HCT116 (cell line): ENCODE results near the gene SPTB. TPM values are rescaled to one million over a fixed set of nuclear protein-coding genes. Genes with fewer than 3 reads are reported as not detected.

Source experiments
- ATAC-seq: fragments of 200-7000 bp; cut with Tn5 transposase; 2 replicates; pipeline ENCODE4 v1.9.1; 2020; ENCODE audit warnings: mild to moderate bottlenecking, moderate library complexity
- BruUV-seq: library from RNA; stranded (reverse); fragments of 400-500 nt; replicated peaks from 2 replicates; lab custom pipeline; 2021; lab: Mats Ljungman, UMichigan
- CTCF ChIA-PET: fragments of 300-600 bp; sonication (Branson Sonifier 250); formaldehyde crosslinking; loops from one replicate; lab custom pipeline; 2021; ENCODE audit warnings: antibody characterized with exemption; lab: Charles Lee
- POLR2A ChIA-PET: fragments of 300-600, 350-600 bp; sonication (Branson Sonifier 250); formaldehyde crosslinking; loops from one replicate; lab custom pipeline; 2021; ENCODE audit warnings: antibody characterized with exemption; lab: Charles Lee
- RAD21 ChIA-PET, 2 experiments: fragments of 300-600 bp; sonication (Branson Sonifier 250); formaldehyde crosslinking; loops; one replicate each; lab custom pipeline; 2023; ENCODE audit warnings: low total read pairs in 2 of 2; ENCODE audit not compliant: uncharacterized antibody in 2 of 2, unreplicated experiment in 2 of 2, low non-redundant PET in 1 of 2; lab: Charles Lee
- DNase-seq: peaks from one replicate; pipeline ENCODE4 v3.0.0-alpha.2; 2010; ENCODE audit warnings: low read depth, low spot score
- H2AFZ ChIP-seq: fragments of 200-600 bp; shearing (Covaris generic), sonication (generic); 2 replicates; pipeline ENCODE4 v1.6.1; 2017; ENCODE audit warnings: low read depth, mixed run types, mixed read lengths, antibody characterized with exemption, low read length; ENCODE audit not compliant: poor library complexity, severe bottlenecking
- H3K27ac ChIP-seq: 2 replicates; pipeline ENCODE4 v1.5.1; 2012; ENCODE audit warnings: low read depth, low read length
- H3K27me3 ChIP-seq: fragments of 200-600 bp; sonication (generic); 2 replicates; pipeline ENCODE4 v1.6.1; 2016; ENCODE audit warnings: mixed run types, low read length, mixed read lengths; ENCODE audit not compliant: insufficient read depth
- H3K36me3 ChIP-seq, 2 experiments: fragments of 200-500 bp in 1 of 2; fragments of 200-600 bp in 1 of 2; sonication (Bioruptor generic) in 1 of 2; sonication (generic) in 1 of 2; 2 replicates each; pipeline versions ENCODE4 v1.5.1 to v1.6.1; 2014 to 2016; ENCODE audit warnings: low read length in 2 of 2, inconsistent platforms in 1 of 2, mixed read lengths in 1 of 2, mixed run types in 1 of 2; ENCODE audit not compliant: insufficient read depth in 2 of 2, control insufficient read depth in 1 of 2
- H3K4me1 ChIP-seq, 2 experiments: fragments of 200-600 bp in 1 of 2; sonication (generic) in 1 of 2; 2 replicates each; pipeline versions ENCODE4 v1.5.1 to v1.6.1; 2012 to 2017; ENCODE audit warnings: low read length in 2 of 2, inconsistent platforms in 1 of 2, mild to moderate bottlenecking in 1 of 2, mixed read lengths in 1 of 2, mixed run types in 1 of 2, moderate library complexity in 1 of 2; ENCODE audit not compliant: insufficient read depth in 2 of 2, control insufficient read depth in 1 of 2
- H3K4me2 ChIP-seq: fragments of 200-600 bp; sonication (generic); 2 replicates; pipeline ENCODE4 v1.6.1; 2017; ENCODE audit warnings: mixed run types, low read length, mixed read lengths
- H3K4me3 ChIP-seq, 2 experiments: fragments of 200-600 bp in 1 of 2; sonication (generic) in 1 of 2; replicated peaks in 1 of 2; 2 replicates each; pipeline ENCODE4 v1.5.1; 2011 to 2016; ENCODE audit warnings: low read length in 2 of 2, control low read depth in 1 of 2, low read depth in 1 of 2, mild to moderate bottlenecking in 1 of 2, mixed read lengths in 1 of 2, mixed run types in 1 of 2
- H3K79me2 ChIP-seq: fragments of 200-600 bp; sonication (generic); 2 replicates; pipeline ENCODE4 v1.6.1; 2017; ENCODE audit warnings: mild to moderate bottlenecking, mixed run types, low read length, moderate library complexity, mixed read lengths; ENCODE audit not compliant: insufficient read depth
- H3K9ac ChIP-seq: fragments of 200-600 bp; sonication (generic); 2 replicates; pipeline ENCODE4 v1.6.1; 2016; ENCODE audit warnings: low read length, mixed read lengths
- H3K9me2 ChIP-seq: fragments of 200-600 bp; sonication (generic), shearing (Covaris generic); 2 replicates; pipeline ENCODE4 v1.6.1; 2017; ENCODE audit warnings: mixed run types, mild to moderate bottlenecking, moderate library complexity; ENCODE audit not compliant: insufficient read depth
- H3K9me3 ChIP-seq, 2 experiments: fragments of 200-500 bp in 1 of 2; fragments of 200-600 bp in 1 of 2; sonication (Bioruptor generic) in 1 of 2; sonication (generic) in 1 of 2; 2 replicates each; pipeline ENCODE4 v1.6.1; 2014 to 2017; ENCODE audit warnings: low read length in 2 of 2, mixed read lengths in 2 of 2, inconsistent platforms in 1 of 2, low read depth in 1 of 2, mild to moderate bottlenecking in 1 of 2, mixed run types in 1 of 2, moderate library complexity in 1 of 2; ENCODE audit not compliant: control insufficient read depth in 1 of 2, insufficient read depth in 1 of 2
- H4K20me1 ChIP-seq: fragments of 200-600 bp; sonication (generic), shearing (Covaris generic); 2 replicates; pipeline ENCODE4 v1.6.1; 2017; ENCODE audit warnings: mixed run types, mild to moderate bottlenecking, moderate library complexity; ENCODE audit not compliant: insufficient read depth
- CBX3 ChIP-seq: IDR thresholded peaks from 2 replicates; pipeline ENCODE4 v1.6.1; 2012; ENCODE audit warnings: low read depth
- CTCF ChIP-seq, 3 experiments: fragments of 200-600 bp in 1 of 3; sonication (generic) in 1 of 3; IDR thresholded peaks in 2 of 3; conservative IDR thresholded peaks in 1 of 3; 2 replicates each; pipeline ENCODE4 v1.5.1; 2012 to 2017; ENCODE audit warnings: low read depth in 2 of 3, low read length in 2 of 3, antibody characterized with exemption in 1 of 3, borderline replicate concordance in 1 of 3, control low read depth in 1 of 3, mild to moderate bottlenecking in 1 of 3, mixed read lengths in 1 of 3, mixed run types in 1 of 3, moderate library complexity in 1 of 3; ENCODE audit not compliant: insufficient read depth in 1 of 3
- POLR2AphosphoS5 ChIP-seq: IDR thresholded peaks from 2 replicates; pipeline ENCODE4 v1.6.1; 2011; ENCODE audit warnings: mild to moderate bottlenecking, low read depth, low read length, moderate library complexity
- RAD21 ChIP-seq: IDR thresholded peaks from 2 replicates; pipeline ENCODE4 v1.6.1; 2012; ENCODE audit warnings: low read depth, mild to moderate bottlenecking
- SRF ChIP-seq: IDR thresholded peaks from 2 replicates; pipeline ENCODE4 v1.6.1; 2012; ENCODE audit warnings: low read depth
- TCF7L2 ChIP-seq: IDR thresholded peaks from 2 replicates; pipeline ENCODE4 v1.7.0; 2011; ENCODE audit warnings: borderline replicate concordance, inconsistent platforms; ENCODE audit not compliant: insufficient read depth, insufficient read length; ENCODE audit errors: extremely low read depth
- ZFX ChIP-seq: fragments of 450-650 bp; IDR thresholded peaks from 2 replicates; pipeline ENCODE4 v1.6.1; 2017
- intact Hi-C: fragments of 100-400 bp; cut with micrococcal nuclease; formaldehyde crosslinking; loops from 2 replicates; pipeline ENCODE4 v1.10.0; 2022
- total RNA-seq: library from RNA; stranded (reverse); gene quantifications from one replicate; pipeline ENCODE4 v1.2.1, GENCODE V29; 2021; ENCODE audit not compliant: unreplicated experiment

SPTB gene
- total RNA-seq, 1 experiment from 2014 or later = 4.2 TPM

- Histone ChIP-seq H3K4me1 (peaks cover 53 to 80% of the 10 kb centered on the region in 2 experiments), H2AFZ (no peak overlapping the region), H3K4me3 (peak overlapping the region in 1 of 2 experiments; percentile 28; a peak in 2 of 4 replicates), H3K27ac (no peak overlapping the region), H3K9me2 (no peaks in the 10 kb centered on the region), H3K36me3 (no peaks in the 10 kb centered on the region), H4K20me1 (no peaks in the 10 kb centered on the region), H3K27me3 (no peaks in the 10 kb centered on the region), H3K79me2 (no peaks in the 10 kb centered on the region), H3K9me3 (no peaks in the 10 kb centered on the region), H3K9ac (peak overlapping the region; percentile 9; the same call in 1 of the 2 replicates), H3K4me2 (peak overlapping the region; percentile 67)
- intact Hi-C loops = loop anchor here (5.0 kb wide), 2 partner anchors 130 to 420 kb away; no protein-coding TSS in a partner anchor
- RAD21 ChIA-PET = interaction anchor here in 1 of 2 experiments (1.1 kb wide), 1 partner anchor 92 kb away, joined by 3 read pairs; no protein-coding TSS in a partner anchor
- TF ChIP-seq TCF7L2 (peak; percentile 16), RAD21 (no peak)
- POLR2A ChIA-PET = no interaction called here
- DNase-seq = peak; percentile 51
- BruUV-seq = no TSS peak
- peak; percentile 30 for ATAC-seq
- CTCF ChIA-PET = interaction anchor here (0.7 to 2.3 kb wide), 14 partner anchors 10 to 149 kb away, joined by 3 to 13 read pairs (median 3); no protein-coding TSS in a partner anchor
Observed at GRCh38 chr14:64762044-64763034, 117.4 kb downstream of the SPTB start.

GRCh38 chr14:64761441-64762043 is 118.2 kb downstream of the SPTB start:
- POLR2A ChIA-PET = no interaction called here

More at GRCh38 chr14:64761441-64762043, 118.2 kb downstream of the SPTB start:
- H3K4me3 ChIP-seq = peak overlapping the region in 1 of 2 experiments; percentile 28; a peak in 2 of 4 replicates
- no TSS peak for BruUV-seq
- H4K20me1 ChIP-seq = no peaks in the 10 kb centered on the region
- peak overlapping the region; percentile 67 for H3K4me2 ChIP-seq
- H2AFZ ChIP-seq = no peak overlapping the region
- no peak for ATAC-seq
- peaks cover 52 to 74% of the 10 kb centered on the region in 2 experiments for H3K4me1 ChIP-seq
- intact Hi-C loops = loop anchor here (2.0 to 5.0 kb wide), 3 partner anchors 91 to 419 kb away; no protein-coding TSS in a partner anchor
- H3K27ac ChIP-seq = no peak overlapping the region
- no peaks in the 10 kb centered on the region for H3K79me2 ChIP-seq
- H3K36me3 ChIP-seq = no peaks in the 10 kb centered on the region
- H3K9me3 ChIP-seq = no peaks in the 10 kb centered on the region
- peak overlapping the region; percentile 9; the same call in 1 of the 2 replicates for H3K9ac ChIP-seq
- TF ChIP-seq POLR2AphosphoS5 (no peak), ZFX (no peak), CTCF (IDR thresholded peaks at IDR 0.05 in 2 of 3, conservative IDR thresholded peaks at IDR 0.05 in 1 of 3; ENCODE audit: borderline replicate concordance in 1 of 3, insufficient read depth in 1 of 3, low read depth in 2 of 3, low read length in 2 of 3) (peak; percentile 22 to 38 (median 25); a peak in 3 of 6 replicates), SRF (no peak), CBX3 (peak; percentile 3; the same call in 1 of the 2 replicates), RAD21 (peak; percentile 39; the same call in 1 of the 2 replicates)
- TF ChIP-seq, all 23 proteins: peak for 3
- no peak for DNase-seq
- RAD21 ChIA-PET = interaction anchor here in 1 of 2 experiments (1.1 kb wide), 1 partner anchor 91 kb away, joined by 3 read pairs; no protein-coding TSS in a partner anchor
- H3K9me2 ChIP-seq = no peaks in the 10 kb centered on the region
- H3K27me3 ChIP-seq = no peaks in the 10 kb centered on the region
- CTCF ChIA-PET = interaction anchor here (0.8 to 2.3 kb wide), 12 partner anchors 11 to 149 kb away, joined by 3 to 13 read pairs (median 4); no protein-coding TSS in a partner anchor
